Subcutaneous preadipocyte (primary cell): Measurements from ENCODE around the gene ZNF146. TPM values are rescaled to one million over a fixed set of nuclear protein-coding genes. Genes with fewer than 3 reads are reported as not detected.

Source experiments
- small RNA-seq: library from RNA; depleted of rRNA; stranded (forward); fragments of <200 nt; gene quantifications from one replicate; pipeline ENCODE3, GENCODE V24; 2012
- total RNA-seq: library from RNA; depleted of rRNA; stranded (reverse); fragments of >200 nt; gene quantifications from 2 replicates; pipeline ENCODE4 v1.2.3, GENCODE V29; 2012

Gene ZNF146
- 50.7 and 66.1 TPM in 2 replicates for total RNA-seq

GRCh38 chr19:36214386-36215275, at the start of gene ZNF146, which contains the start of gene ZNF565:
TSS of gene ZNF146 (plus strand) at chr19:36215106. CDS start at chr19:36236441, 21,335 bp downstream.
TSS of gene ZNF565 (minus strand) at chr19:36214665. CDS start at chr19:36201985, 12,680 bp downstream.

Small RNAs within 50 kb of the gene (small RNA-seq; reads per million reads assigned to genes)
- gene RF00019, result not detected

Other genes with a start within 250 kb of the ZNF146 start
- gene SDHAF1, start 219.9 kb upstream of the ZNF146 start, total RNA-seq, result 14.9 and 18.0 TPM in 2 replicates
- under 0.01 TPM in 1 of 2 replicates, not detected in the other for gene SYNE4, start 206.3 kb upstream of the ZNF146 start, total RNA-seq
- 12.7 and 14.3 TPM in 2 replicates for gene ALKBH6, start 200.9 kb upstream of the ZNF146 start, total RNA-seq
- 5.5 and 6.2 TPM in 2 replicates for gene CLIP3, start 182.2 kb upstream of the ZNF146 start, total RNA-seq
- 1.4 and 3.7 TPM in 2 replicates for gene THAP8, start 160.8 kb upstream of the ZNF146 start, total RNA-seq
- 4.0 and 9.6 TPM in 2 replicates for gene WDR62, start 160.2 kb upstream of the ZNF146 start, total RNA-seq
- not detected in 2 replicates for gene OVOL3, start 104.0 kb upstream of the ZNF146 start, total RNA-seq
- gene POLR2I, start 100.2 kb upstream of the ZNF146 start, total RNA-seq, result 51.8 and 59.2 TPM in 2 replicates
- 96.8 and 161 TPM in 2 replicates for gene TBCB, start 99.6 kb upstream of the ZNF146 start, total RNA-seq
- 343 and 389 TPM in 2 replicates for gene CAPNS1, start 75.0 kb upstream of the ZNF146 start, total RNA-seq
- gene COX7A1, start 62.7 kb upstream of the ZNF146 start, total RNA-seq, result 3.3 TPM in 2 replicates
- gene ZNF565, start 441 bp upstream of the ZNF146 start, total RNA-seq, result 5.1 and 6.6 TPM in 2 replicates
- 1.1 and 1.8 TPM in 2 replicates for gene ZFP14, start 164.1 kb downstream of the ZNF146 start, total RNA-seq
- gene ZFP82, start 203.5 kb downstream of the ZNF146 start, total RNA-seq, result 4.8 and 5.5 TPM in 2 replicates